ENCODE data around the gene KRT71. TPM values are rescaled to one million over a fixed set of nuclear protein-coding genes. Genes with fewer than 3 reads are reported as not detected.
A peak's percentile ranks its signal among the peaks of the same experiment; 100 is the strongest.

The KRT71 gene
- total and polyA plus RNA-seq, 2 donors from 2014 or later: not detected

DNA sequence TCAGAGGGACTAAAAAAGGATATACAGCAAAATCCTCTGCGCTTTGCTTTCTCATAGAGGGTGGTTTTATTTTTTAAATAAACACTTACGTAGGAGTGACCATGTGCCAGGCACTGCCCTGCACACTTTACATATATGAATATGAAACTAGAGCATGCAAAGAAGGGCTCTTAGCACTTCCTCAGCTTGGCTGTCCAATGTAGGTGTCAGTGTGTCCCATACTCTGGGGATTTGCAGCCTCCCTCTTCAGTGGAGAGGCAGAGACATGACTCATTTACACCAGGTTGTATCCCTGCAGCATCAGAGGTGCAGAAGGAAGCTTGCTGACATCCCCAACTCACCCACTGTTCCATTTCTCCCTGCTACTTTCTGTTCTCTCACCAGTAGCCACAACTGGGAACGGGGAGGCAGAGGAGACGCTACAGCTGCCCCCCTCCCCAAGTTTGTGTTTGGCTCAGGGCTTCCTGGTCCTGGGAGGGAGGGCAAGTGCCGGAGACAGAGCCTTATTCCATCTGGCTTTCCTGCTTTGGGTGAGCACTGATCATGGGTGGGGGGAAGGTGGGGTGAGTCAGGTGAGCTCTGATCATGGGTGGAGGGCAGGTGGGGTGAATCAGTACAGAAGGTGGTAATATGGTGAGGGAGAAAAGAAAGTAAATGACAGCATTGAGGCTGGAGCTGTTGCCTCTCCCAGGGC is 27.9 kb downstream of the KRT71 start:
- no peaks in the 10 kb centered on the region for H3K9me3 ChIP-seq (ENCODE audit: control insufficient read depth in 2 of 3, insufficient read depth in 1 of 3, low read length in 3 of 3)
- H3K4me3 ChIP-seq (ENCODE audit: low read length in 3 of 3): no peak overlapping the region
- peak in 2 of 5 donors; percentile 1 to 2 for DNase-seq
- intact Hi-C loops (cut with DNase I): no loop called here
- H3K27me3 ChIP-seq (ENCODE audit: control insufficient read depth, insufficient read depth, low read length): no peaks in the 10 kb centered on the region
- H3K27ac ChIP-seq (ENCODE audit: low read depth in 2 of 2, low read length in 2 of 2): no peak overlapping the region
- FAIRE-seq: no peak
- TF ChIP-seq, protein P1, sequence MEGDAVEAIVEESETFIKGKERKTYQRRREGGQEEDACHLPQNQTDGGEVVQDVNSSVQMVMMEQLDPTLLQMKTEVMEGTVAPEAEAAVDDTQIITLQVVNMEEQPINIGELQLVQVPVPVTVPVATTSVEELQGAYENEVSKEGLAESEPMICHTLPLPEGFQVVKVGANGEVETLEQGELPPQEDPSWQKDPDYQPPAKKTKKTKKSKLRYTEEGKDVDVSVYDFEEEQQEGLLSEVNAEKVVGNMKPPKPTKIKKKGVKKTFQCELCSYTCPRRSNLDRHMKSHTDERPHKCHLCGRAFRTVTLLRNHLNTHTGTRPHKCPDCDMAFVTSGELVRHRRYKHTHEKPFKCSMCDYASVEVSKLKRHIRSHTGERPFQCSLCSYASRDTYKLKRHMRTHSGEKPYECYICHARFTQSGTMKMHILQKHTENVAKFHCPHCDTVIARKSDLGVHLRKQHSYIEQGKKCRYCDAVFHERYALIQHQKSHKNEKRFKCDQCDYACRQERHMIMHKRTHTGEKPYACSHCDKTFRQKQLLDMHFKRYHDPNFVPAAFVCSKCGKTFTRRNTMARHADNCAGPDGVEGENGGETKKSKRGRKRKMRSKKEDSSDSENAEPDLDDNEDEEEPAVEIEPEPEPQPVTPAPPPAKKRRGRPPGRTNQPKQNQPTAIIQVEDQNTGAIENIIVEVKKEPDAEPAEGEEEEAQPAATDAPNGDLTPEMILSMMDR (IDR thresholded peaks at IDR 0.05; ENCODE audit: borderline replicate concordance, extremely low read depth, insufficient read depth): no peak
- H3K36me3 ChIP-seq (ENCODE audit: control insufficient read depth in 2 of 3, insufficient read depth in 3 of 3, low read length in 3 of 3): no peaks in the 10 kb centered on the region
- no peak overlapping the region for H3K9ac ChIP-seq (ENCODE audit: low read length in 3 of 3)
- H3K4me1 ChIP-seq (ENCODE audit: control insufficient read depth in 2 of 3, insufficient read depth in 2 of 3, low read depth in 1 of 3, low read length in 3 of 3): no peaks in the 10 kb centered on the region

DNA sequence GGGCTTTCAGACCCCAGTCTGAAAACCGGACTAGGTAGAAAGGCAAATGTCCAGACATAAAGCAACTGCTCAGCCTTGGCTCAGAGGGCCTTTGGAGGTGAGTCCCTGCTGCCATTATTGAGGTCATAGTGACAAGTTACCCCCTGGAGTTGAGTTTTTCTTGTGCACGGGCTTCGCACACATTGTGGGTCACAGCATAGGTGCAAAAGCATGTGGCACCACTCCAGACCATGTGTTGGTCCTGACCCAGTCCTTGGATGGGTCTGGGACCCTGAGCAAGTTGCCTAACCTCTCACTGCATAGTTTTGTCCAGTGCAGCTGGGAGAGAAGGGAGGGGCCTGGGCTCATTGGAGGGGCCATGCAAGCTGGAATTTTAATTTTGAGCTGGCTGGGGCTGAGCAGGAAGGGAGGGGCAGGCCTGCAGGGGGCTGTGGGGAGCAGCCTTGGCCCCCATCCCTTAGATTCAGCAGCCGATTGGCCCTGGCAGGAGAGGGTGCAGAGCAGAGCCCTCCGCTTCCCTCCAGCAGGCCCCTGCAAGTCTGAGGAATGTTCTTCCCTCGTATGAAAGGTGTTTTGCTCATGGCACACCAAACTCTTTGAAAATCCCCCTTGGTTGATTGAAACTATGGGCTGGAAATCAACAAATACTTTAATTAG is 28.6 kb downstream of the KRT71 start:
- no peak overlapping the region for H3K27ac ChIP-seq (ENCODE audit: low read depth in 2 of 2, low read length in 2 of 2)
- DNase-seq: peak in 1 of 5 donors; percentile 8
- H3K27me3 ChIP-seq (ENCODE audit: control insufficient read depth, insufficient read depth, low read length): no peaks in the 10 kb centered on the region
- no peaks in the 10 kb centered on the region for H3K4me1 ChIP-seq (ENCODE audit: control insufficient read depth in 2 of 3, insufficient read depth in 2 of 3, low read depth in 1 of 3, low read length in 3 of 3)
- intact Hi-C loops (cut with DNase I): no loop called here
- no peaks in the 10 kb centered on the region for H3K9me3 ChIP-seq (ENCODE audit: control insufficient read depth in 2 of 3, insufficient read depth in 1 of 3, low read length in 3 of 3)
- H3K36me3 ChIP-seq (ENCODE audit: control insufficient read depth in 2 of 3, insufficient read depth in 3 of 3, low read length in 3 of 3): no peaks in the 10 kb centered on the region
- TF ChIP-seq, protein P1 (IDR thresholded peaks at IDR 0.05; ENCODE audit: borderline replicate concordance, extremely low read depth, insufficient read depth): no peak
- H3K9ac ChIP-seq (ENCODE audit: low read length in 3 of 3): no peak overlapping the region
- H3K4me3 ChIP-seq (ENCODE audit: low read length in 3 of 3): no peak overlapping the region
- FAIRE-seq: no peak

DNA sequence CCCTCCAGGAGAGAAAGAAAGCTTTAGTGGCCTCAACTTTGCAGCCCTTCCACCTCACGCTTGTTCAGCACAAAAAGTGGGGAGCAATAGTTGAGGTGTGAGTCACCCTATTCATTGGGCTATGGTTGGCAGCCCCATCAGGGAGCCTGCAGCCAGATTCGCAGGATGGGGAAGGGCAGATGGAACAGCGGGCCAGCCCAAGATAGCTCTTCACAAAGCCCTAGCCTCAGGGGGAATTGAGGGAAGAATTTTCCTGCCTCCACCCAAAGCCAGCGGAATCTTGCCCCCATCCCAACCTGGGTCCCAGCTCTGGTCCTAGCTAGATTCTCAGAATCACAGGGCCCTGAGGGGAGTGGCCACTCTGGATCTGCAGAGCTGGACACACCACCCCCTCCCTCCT is 29.1 kb downstream of the KRT71 start:
- Histone ChIP-seq H3K9me3 (ENCODE audit: control insufficient read depth in 2 of 3, insufficient read depth in 1 of 3, low read length in 3 of 3) (no peaks in the 10 kb centered on the region), H3K27me3 (ENCODE audit: control insufficient read depth, insufficient read depth, low read length) (no peaks in the 10 kb centered on the region), H3K36me3 (ENCODE audit: control insufficient read depth in 2 of 3, insufficient read depth in 3 of 3, low read length in 3 of 3) (no peaks in the 10 kb centered on the region), H3K4me3 (ENCODE audit: low read length in 3 of 3) (no peak overlapping the region), H3K4me1 (ENCODE audit: control insufficient read depth in 2 of 3, insufficient read depth in 2 of 3, low read depth in 1 of 3, low read length in 3 of 3) (no peaks in the 10 kb centered on the region), H3K9ac (ENCODE audit: low read length in 3 of 3) (no peak overlapping the region), H3K27ac (ENCODE audit: low read depth in 2 of 2, low read length in 2 of 2) (no peak overlapping the region)
- no peak for FAIRE-seq
- no peak for DNase-seq
- intact Hi-C loops (cut with DNase I): no loop called here
- TF ChIP-seq, protein P1 (IDR thresholded peaks at IDR 0.05; ENCODE audit: borderline replicate concordance, extremely low read depth, insufficient read depth): no peak
